ENCODE results near the gene BRSK2.

GRCh38 chr11:1487091-1487850, 97.5 kb downstream of the BRSK2 start:
- TF ChIP-seq CTCF (IDR thresholded peaks at IDR 0.05) (no peak), ZFX (IDR thresholded peaks at IDR 0.05; ENCODE audit: borderline replicate concordance) (no peak)

Data from 22Rv1 (cell line).